WI38 (cell line): Measurements from ENCODE around the gene SSUH2.
"Not testable (repeated sequence)": the region's sequence is repeated elsewhere in the genome, so short reads cannot be mapped to it uniquely, and the experiment has no call there.

Source experiments
- H3K4me3 ChIP-seq: 2 replicates; pipeline ENCODE4 v1.5.1; 2011; ENCODE audit warnings: low read depth, mild to moderate bottlenecking, control low read depth, low read length
- CTCF ChIP-seq: IDR thresholded peaks from 2 replicates; pipeline ENCODE4 v1.5.1; 2012; ENCODE audit warnings: low read depth, mild to moderate bottlenecking, control low read depth, low read length

Gene SSUH2

GRCh38 chr3:8662594-8662993 is 18.0 kb upstream of the SSUH2 start:
- no peak for TF ChIP-seq CTCF
- no peak overlapping the region for H3K4me3 ChIP-seq

GRCh38 chr3:8660175-8661118 is 15.8 kb upstream of the SSUH2 start:
- TF ChIP-seq CTCF, result no peak
- no peak overlapping the region for H3K4me3 ChIP-seq

GRCh38 chr3:8659242-8659641 is 14.6 kb upstream of the SSUH2 start:
- TF ChIP-seq CTCF, result no peak
- no peak overlapping the region for H3K4me3 ChIP-seq

- TF ChIP-seq CTCF, result no peak
- H3K4me3 ChIP-seq, result no peak overlapping the region
Observed at GRCh38 chr3:8658306-8659212, 14.0 kb upstream of the SSUH2 start.

DNA sequence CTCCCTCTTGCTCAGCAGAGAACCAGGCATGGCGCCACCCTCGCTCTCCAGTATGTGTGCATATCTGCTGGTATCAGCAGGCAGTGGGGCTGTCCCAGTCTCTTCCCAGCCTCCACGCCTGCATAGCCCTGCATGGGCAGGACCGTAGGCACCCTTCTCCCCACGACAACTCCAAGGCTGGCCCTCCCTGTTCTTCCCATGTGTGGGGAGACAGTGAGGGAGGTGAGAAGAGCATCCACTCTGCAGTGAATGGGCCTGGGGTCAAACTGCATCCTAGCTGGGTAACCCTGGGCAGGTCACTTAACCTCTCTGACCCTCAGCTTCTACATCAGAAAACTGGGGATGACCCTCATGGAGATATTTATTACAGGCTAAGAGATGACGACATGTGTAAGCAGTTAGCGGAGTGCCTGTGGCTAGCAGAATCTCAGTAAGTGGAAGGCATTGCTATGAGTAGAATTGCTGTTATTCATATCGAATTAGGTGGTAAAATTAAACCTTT is 13.3 kb upstream of the SSUH2 start:
- TF ChIP-seq CTCF, result no peak
- H3K4me3 ChIP-seq, result no peak overlapping the region

- no peak for TF ChIP-seq CTCF
- H3K4me3 ChIP-seq, result no peak overlapping the region
Observed at GRCh38 chr3:8656240-8656639, 11.6 kb upstream of the SSUH2 start.

DNA sequence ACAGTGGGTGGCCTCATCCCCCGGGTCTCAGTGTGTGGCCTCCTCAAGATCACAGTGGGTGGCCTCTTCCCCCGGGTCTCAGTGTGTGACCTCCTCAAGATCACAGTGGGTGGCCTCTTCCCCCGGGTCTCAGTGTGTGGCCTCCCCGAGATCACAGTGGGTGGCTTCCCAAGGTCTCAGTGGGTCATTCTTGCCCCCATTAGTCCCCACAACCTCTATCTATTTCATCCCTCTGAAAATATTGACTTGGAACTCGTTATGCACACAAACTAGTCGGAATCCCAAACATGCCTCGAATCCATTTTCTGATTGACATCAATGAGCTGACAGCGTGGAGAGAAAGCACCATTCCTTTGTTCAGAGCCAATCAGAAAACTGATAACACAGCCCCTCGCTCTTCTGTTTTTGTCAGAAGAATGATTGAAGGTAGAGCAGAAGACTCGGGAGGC is 10.8 kb upstream of the SSUH2 start:
- TF ChIP-seq CTCF, result no peak

DNA sequence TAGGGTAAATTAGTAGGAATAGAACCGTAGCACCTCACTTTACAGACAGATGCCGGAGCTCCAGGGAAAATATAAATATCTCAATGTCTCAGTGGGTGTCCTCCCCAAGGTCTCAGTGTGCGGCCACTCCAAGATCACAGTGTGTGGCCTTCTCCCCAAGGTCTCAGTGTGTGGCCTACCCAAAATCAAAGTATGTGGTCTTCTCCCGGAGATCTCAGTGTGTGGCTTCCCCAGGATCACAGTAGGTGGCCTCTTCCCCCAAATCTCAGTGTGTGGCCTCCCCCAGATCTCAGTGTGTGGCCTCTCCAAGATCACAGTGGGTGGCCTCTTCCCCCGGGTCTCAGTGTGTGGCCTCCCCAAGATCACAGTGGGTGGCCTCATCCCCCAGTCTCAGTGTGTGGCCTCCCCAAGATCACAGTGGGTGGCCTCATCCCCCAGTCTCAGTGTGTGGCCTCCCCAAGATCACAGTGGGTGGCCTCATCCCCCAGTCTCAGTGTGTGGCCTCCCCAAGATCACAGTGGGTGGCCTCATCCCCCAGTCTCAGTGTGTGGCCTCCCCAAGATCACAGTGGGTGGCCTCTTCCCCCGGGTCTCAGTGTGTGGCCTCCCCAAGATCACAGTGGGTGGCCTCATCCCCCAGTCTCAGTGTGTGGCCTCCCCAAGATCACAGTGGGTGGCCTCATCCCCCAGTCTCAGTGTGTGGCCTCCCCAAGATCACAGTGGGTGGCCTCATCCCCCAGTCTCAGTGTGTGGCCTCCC is 10.2 kb upstream of the SSUH2 start:
- not testable (repeated sequence) for H3K4me3 ChIP-seq

More for the DNA sequence above, 10.8 kb upstream of the SSUH2 start:
- H3K4me3 ChIP-seq, result no peak overlapping the region
